Neural progenitor cell (in vitro differentiated cells): ENCODE measurements around the gene RPN1. TPM values are rescaled to one million over a fixed set of nuclear protein-coding genes. Genes with fewer than 3 reads are reported as not detected.
"Not testable (repeated sequence)": the region's sequence is repeated elsewhere in the genome, so short reads cannot be mapped to it uniquely, and the experiment has no call there.

Source experiments
- DNase-seq: peaks from one replicate; pipeline ENCODE4 v3.0.0-alpha.2; 2016; ENCODE audit warnings: low spot score
- H2AFZ ChIP-seq: fragments of 200-600 bp; sonication (generic); replicated peaks from 2 replicates; pipeline ENCODE4 v1.6.1; 2016; ENCODE audit warnings: antibody characterized with exemption
- H3F3A ChIP-seq: fragments of 200-600 bp; sonication (generic); 2 replicates; pipeline ENCODE4 v1.6.1; 2016; ENCODE audit warnings: antibody characterized with exemption, low read depth
- H3K27ac ChIP-seq: fragments of 200-600 bp; sonication (generic); 2 replicates; pipeline ENCODE4 v1.5.1; 2016; ENCODE audit warnings: mild to moderate bottlenecking
- H3K27me3 ChIP-seq: fragments of 200-600 bp; sonication (generic); 2 replicates; pipeline ENCODE4 v1.6.1; 2016; ENCODE audit warnings: mild to moderate bottlenecking, moderate library complexity
- H3K36me3 ChIP-seq: fragments of 200-600 bp; sonication (generic); 2 replicates; pipeline ENCODE4 v1.5.1; 2016
- H3K4me1 ChIP-seq: fragments of 200-600 bp; sonication (generic); 2 replicates; pipeline ENCODE4 v1.6.1; 2016; ENCODE audit warnings: mixed run types
- H3K4me2 ChIP-seq: fragments of 200-600 bp; sonication (generic); 2 replicates; pipeline ENCODE4 v1.6.1; 2016
- H3K4me3 ChIP-seq: fragments of 200-600 bp; sonication (generic); 2 replicates; pipeline ENCODE4 v1.5.1; 2016
- H3K79me2 ChIP-seq: fragments of 200-600 bp; sonication (generic); 2 replicates; pipeline ENCODE4 v1.6.1; 2016; ENCODE audit warnings: low read depth
- H3K9ac ChIP-seq: fragments of 200-600 bp; sonication (generic); 2 replicates; pipeline ENCODE4 v1.6.1; 2016
- H3K9me3 ChIP-seq: fragments of 200-600 bp; sonication (generic); 2 replicates; pipeline ENCODE4 v1.5.1; 2016; ENCODE audit warnings: low read depth
- H4K20me1 ChIP-seq: fragments of 200-600 bp; sonication (generic); 2 replicates; pipeline ENCODE4 v1.6.1; 2016; ENCODE audit warnings: low read depth
- H3K27ac Mint-ChIP-seq: 3 replicates; pipeline ENCODE4 v1.8.0; 2021; ENCODE audit warnings: mixed read lengths
- H3K27me3 Mint-ChIP-seq: 2 replicates; pipeline ENCODE4 v1.8.0; 2022; ENCODE audit warnings: low read depth, mild to moderate bottlenecking, inconsistent platforms, moderate library complexity, mixed read lengths; ENCODE audit not compliant: insufficient read depth
- H3K36me3 Mint-ChIP-seq: 3 replicates; pipeline ENCODE4 v1.8.0; 2021; ENCODE audit warnings: mixed read lengths
- H3K4me1 Mint-ChIP-seq: 3 replicates; pipeline ENCODE4 v1.8.0; 2021; ENCODE audit warnings: mixed read lengths
- H3K4me3 Mint-ChIP-seq: 3 replicates; pipeline ENCODE4 v1.8.0; 2021; ENCODE audit warnings: mild to moderate bottlenecking, moderate library complexity, mixed read lengths
- H3K9me3 Mint-ChIP-seq: 3 replicates; pipeline ENCODE4 v1.8.0; 2020; ENCODE audit warnings: mixed read lengths
- CTCF ChIP-seq: fragments of 200-600 bp; sonication (generic); IDR thresholded peaks from 2 replicates; pipeline ENCODE4 v1.5.1; 2017; ENCODE audit warnings: antibody characterized with exemption, mild to moderate bottlenecking
- EZH2 ChIP-seq: fragments of 200-600 bp; sonication (generic); IDR thresholded peaks from 2 replicates; pipeline ENCODE4 v1.6.1; 2017; ENCODE audit warnings: antibody characterized with exemption, mild to moderate bottlenecking, moderate library complexity
- EZH2phosphoT487 ChIP-seq: fragments of 200-600 bp; sonication (generic); IDR thresholded peaks from 2 replicates; pipeline ENCODE4 v1.6.1; 2017; ENCODE audit warnings: antibody characterized with exemption
- total RNA-seq: library from RNA; depleted of rRNA; stranded (reverse); fragments of >200 nt; gene quantifications from 2 replicates; pipeline ENCODE4 v1.2.3, GENCODE V29; 2015; ENCODE audit warnings: low replicate concordance

Gene RPN1
- total RNA-seq, 1 donor from 2014 or later, result 186 TPM

GRCh38 chr3:128588147-128588546 is 62.5 kb downstream of the RPN1 start:
- no peak for DNase-seq
- Histone ChIP-seq H3F3A (no peaks in the 10 kb centered on the region), H3K4me1 (peaks cover 6% of the 10 kb centered on the region), H3K9ac (no peak overlapping the region), H3K4me2 (no peak overlapping the region), H3K27me3 (peaks cover 3% of the 10 kb centered on the region), H3K27ac (no peak overlapping the region), H3K36me3 (no peaks in the 10 kb centered on the region), H3K9me3 (no peaks in the 10 kb centered on the region), H3K4me3 (no peak overlapping the region), H3K79me2 (no peaks in the 10 kb centered on the region), H2AFZ (no peak overlapping the region), H4K20me1 (no peaks in the 10 kb centered on the region)
- Mint-ChIP-seq H3K9me3 (peaks cover 8% of the 10 kb centered on the region), H3K27me3 (peaks cover 2% of the 10 kb centered on the region), H3K4me1 (peaks cover 13% of the 10 kb centered on the region), H3K36me3 (peaks cover 3% of the 10 kb centered on the region), H3K27ac (peak overlapping the region; percentile 72), H3K4me3 (no peak overlapping the region)
- TF ChIP-seq CTCF (no peak), EZH2 (no peak)

- Histone ChIP-seq H2AFZ (no peak overlapping the region), H3K4me2 (no peak overlapping the region), H3K9ac (no peak overlapping the region), H3K4me1 (peaks cover 6% of the 10 kb centered on the region), H3K9me3 (no peaks in the 10 kb centered on the region), H3K4me3 (no peak overlapping the region), H3K27ac (no peak overlapping the region), H4K20me1 (no peaks in the 10 kb centered on the region), H3F3A (no peaks in the 10 kb centered on the region), H3K36me3 (no peaks in the 10 kb centered on the region), H3K27me3 (peaks cover 3% of the 10 kb centered on the region), H3K79me2 (no peaks in the 10 kb centered on the region)
- no peak for TF ChIP-seq EZH2phosphoT487
- no peak for TF ChIP-seq CTCF
- no peak for TF ChIP-seq EZH2
- Mint-ChIP-seq H3K36me3 (peaks cover 3% of the 10 kb centered on the region), H3K4me3 (no peak overlapping the region), H3K27me3 (peaks cover 5% of the 10 kb centered on the region), H3K4me1 (peaks cover 9% of the 10 kb centered on the region), H3K9me3 (peaks cover 8% of the 10 kb centered on the region), H3K27ac (no peak overlapping the region)
- DNase-seq, result no peak
Measured at GRCh38 chr3:128587391-128587790, 63.2 kb downstream of the RPN1 start.

- not testable (repeated sequence) for H3K27me3 Mint-ChIP-seq, H3K27ac ChIP-seq, H3K36me3 Mint-ChIP-seq, H3K4me2 ChIP-seq, H3K9me3 Mint-ChIP-seq, H3K4me1 Mint-ChIP-seq, H3K9ac ChIP-seq, H3K27me3 ChIP-seq, H3K4me3 ChIP-seq, DNase-seq, H3K79me2 ChIP-seq, H3K27ac Mint-ChIP-seq, H3K9me3 ChIP-seq, H4K20me1 ChIP-seq, H3K4me1 ChIP-seq, H3K4me3 Mint-ChIP-seq, H2AFZ ChIP-seq, H3K36me3 ChIP-seq, H3F3A ChIP-seq
Measured at GRCh38 chr3:128586932-128587331, 63.7 kb downstream of the RPN1 start.

- not testable (repeated sequence) for H3K27ac Mint-ChIP-seq, H3K36me3 Mint-ChIP-seq, H3F3A ChIP-seq, H3K4me2 ChIP-seq, H3K27ac ChIP-seq, H3K4me1 ChIP-seq, H3K79me2 ChIP-seq, H3K4me1 Mint-ChIP-seq, H3K4me3 Mint-ChIP-seq, H3K27me3 Mint-ChIP-seq, H3K27me3 ChIP-seq, H3K4me3 ChIP-seq, H3K9ac ChIP-seq, H3K36me3 ChIP-seq, H3K9me3 Mint-ChIP-seq, H3K9me3 ChIP-seq, H4K20me1 ChIP-seq, DNase-seq, H2AFZ ChIP-seq
Measured at GRCh38 chr3:128586391-128586790, 64.2 kb downstream of the RPN1 start.
